ENCODE measurements around the gene UCK1. TPM values are rescaled to one million over a fixed set of nuclear protein-coding genes. Genes with fewer than 3 reads are reported as not detected.

Gene UCK1
- total and polyA plus RNA-seq, 4 experiments from 2014 or later: 25.8 to 39.7 (median 31.4) TPM

DNA sequence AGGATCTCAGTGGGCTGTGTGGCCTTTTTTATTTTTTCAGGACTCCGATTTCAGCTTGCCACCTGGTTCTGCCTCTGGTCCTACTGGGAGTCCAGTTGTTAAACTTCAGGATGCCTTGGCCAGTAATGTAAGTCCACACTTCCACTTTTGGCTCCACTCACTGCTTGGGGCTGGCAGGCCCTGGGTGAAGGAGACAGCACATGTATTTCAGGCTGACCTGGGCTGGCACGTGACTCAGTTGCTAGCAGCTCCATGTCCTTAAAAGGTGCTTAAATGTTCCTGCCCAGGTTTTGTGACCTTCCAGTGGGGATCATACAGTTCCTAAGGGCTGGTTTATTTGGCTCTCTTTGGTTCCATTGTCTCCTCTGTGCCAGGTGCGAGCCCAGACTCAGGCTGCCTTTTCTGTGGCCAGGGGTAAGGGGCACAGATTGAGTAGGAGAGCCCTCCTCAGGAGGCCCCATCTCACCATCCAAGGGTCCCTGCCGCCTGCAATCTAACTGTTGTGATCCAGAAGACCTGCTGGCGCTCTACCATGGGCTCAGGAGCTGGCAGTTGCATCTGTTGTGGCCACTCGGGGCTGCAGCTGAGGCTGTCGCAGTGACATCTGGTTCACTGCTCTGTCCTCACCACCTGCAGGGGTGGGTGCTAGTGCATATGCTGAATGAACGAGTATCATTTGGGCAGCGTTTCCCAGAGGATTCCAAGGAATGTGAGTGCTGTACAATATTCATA lies 47.6 kb downstream of the UCK1 start:
- peaks cover 0 to 1% (median 0%) of the 10 kb centered on the region in 8 donors for H3K9me3 Mint-ChIP-seq
- no peaks in the 10 kb centered on the region for H3K27me3 Mint-ChIP-seq
- peak overlapping the region in 1 of 7 donors; percentile 30 for H3K27ac Mint-ChIP-seq
- peaks cover 62 to 95% of the 10 kb centered on the region in 2 donors for H3K36me3 Mint-ChIP-seq
- H3K36me3 ChIP-seq (ENCODE audit: insufficient read depth, low read length): peaks cover 96% of the 10 kb centered on the region
- CTCF ChIA-PET (ENCODE audit: partially characterized antibody): interaction anchor here (1.2 to 1.3 kb wide), 2 partner anchors 9 to 134 kb away, joined by 3 to 4 read pairs; no protein-coding TSS in a partner anchor
- no peak overlapping the region for H3K4me3 Mint-ChIP-seq
- DNase-seq: no peak
- H3K4me3 ChIP-seq (ENCODE audit: low read length in 2 of 2): no peak overlapping the region
- H3K4me1 Mint-ChIP-seq: peaks cover 0 to 2% (median under 1%) of the 10 kb centered on the region in 4 donors
- no peaks in the 10 kb centered on the region for H3K4me1 ChIP-seq (ENCODE audit: insufficient read depth, low read length)
- H3K9me3 ChIP-seq (ENCODE audit: control insufficient read depth in 1 of 2, low read length in 2 of 2): no peaks in the 10 kb centered on the region
- H3K27ac ChIP-seq (ENCODE audit: low read depth, low read length): no peak overlapping the region
- POLR2A ChIA-PET (ENCODE audit: partially characterized antibody): no interaction called here
- no peaks in the 10 kb centered on the region for H3K27me3 ChIP-seq (ENCODE audit: insufficient read depth, low read length)
- intact Hi-C loops (cut with micrococcal nuclease): no loop called here

- CTCF ChIA-PET (ENCODE audit: partially characterized antibody): interaction anchor here (6.7 kb wide), 1 partner anchor 132 kb away, joined by 75 read pairs; no protein-coding TSS in a partner anchor
- POLR2A ChIA-PET (ENCODE audit: partially characterized antibody): no interaction called here
These were observed 48.6 kb downstream of the UCK1 start for GRCh38 chr9:131482343-131483006.

GRCh38 chr9:131481441-131482342 lies 49.4 kb downstream of the UCK1 start:
- Mint-ChIP-seq H3K9me3 (peaks cover 0 to 1% (median 0%) of the 10 kb centered on the region in 8 donors), H3K27me3 (no peaks in the 10 kb centered on the region), H3K27ac (peak overlapping the region in 3 of 7 donors; percentile 32 to 75 (median 61)), H3K4me3 (no peak overlapping the region), H3K4me1 (peaks cover 0 to 5% (median under 1%) of the 10 kb centered on the region in 4 donors), H3K36me3 (peaks cover 50 to 93% of the 10 kb centered on the region in 2 donors)
- ChIA-PET CTCF (ENCODE audit: partially characterized antibody) (interaction anchor here (0.7 to 6.7 kb wide), 4 partner anchors 9 to 132 kb away, joined by 3 to 75 read pairs (median 3); no protein-coding TSS in a partner anchor), POLR2A (ENCODE audit: partially characterized antibody) (interaction anchor here (1.0 to 1.8 kb wide), 2 partner anchors 19 to 83 kb away, joined by 4 to 6 read pairs; no protein-coding TSS in a partner anchor)
- no peaks in the 10 kb centered on the region for H3K9me3 ChIP-seq (ENCODE audit: control insufficient read depth in 1 of 2, low read length in 2 of 2)
- H3K36me3 ChIP-seq (ENCODE audit: insufficient read depth, low read length): peaks cover 96% of the 10 kb centered on the region
- DNase-seq: no peak
- no peak overlapping the region for H3K27ac ChIP-seq (ENCODE audit: low read depth, low read length)
- no peaks in the 10 kb centered on the region for H3K27me3 ChIP-seq (ENCODE audit: insufficient read depth, low read length)
- intact Hi-C loops (cut with micrococcal nuclease): no loop called here
- no peaks in the 10 kb centered on the region for H3K4me1 ChIP-seq (ENCODE audit: insufficient read depth, low read length)
- H3K4me3 ChIP-seq (ENCODE audit: low read length in 2 of 2): no peak overlapping the region

More at GRCh38 chr9:131482343-131483006, 48.6 kb downstream of the UCK1 start:
- H3K9me3 Mint-ChIP-seq: peaks cover 0 to 1% (median 0%) of the 10 kb centered on the region in 8 donors
- no peaks in the 10 kb centered on the region for H3K27me3 Mint-ChIP-seq
- peaks cover 56 to 94% of the 10 kb centered on the region in 2 donors for H3K36me3 Mint-ChIP-seq
- H3K4me3 ChIP-seq (ENCODE audit: low read length in 2 of 2): no peak overlapping the region
- H3K27ac ChIP-seq (ENCODE audit: low read depth, low read length): no peak overlapping the region
- H3K36me3 ChIP-seq (ENCODE audit: insufficient read depth, low read length): peaks cover 96% of the 10 kb centered on the region
- peak overlapping the region in 3 of 7 donors; percentile 61 to 75 (median 65) for H3K27ac Mint-ChIP-seq
- H3K27me3 ChIP-seq (ENCODE audit: insufficient read depth, low read length): no peaks in the 10 kb centered on the region
- no peaks in the 10 kb centered on the region for H3K4me1 ChIP-seq (ENCODE audit: insufficient read depth, low read length)
- H3K4me1 Mint-ChIP-seq: peaks cover 0 to 5% (median 1%) of the 10 kb centered on the region in 4 donors
- no peaks in the 10 kb centered on the region for H3K9me3 ChIP-seq (ENCODE audit: control insufficient read depth in 1 of 2, low read length in 2 of 2)
- H3K4me3 Mint-ChIP-seq: no peak overlapping the region
- intact Hi-C loops (cut with micrococcal nuclease): no loop called here
- no peak for DNase-seq

DNA sequence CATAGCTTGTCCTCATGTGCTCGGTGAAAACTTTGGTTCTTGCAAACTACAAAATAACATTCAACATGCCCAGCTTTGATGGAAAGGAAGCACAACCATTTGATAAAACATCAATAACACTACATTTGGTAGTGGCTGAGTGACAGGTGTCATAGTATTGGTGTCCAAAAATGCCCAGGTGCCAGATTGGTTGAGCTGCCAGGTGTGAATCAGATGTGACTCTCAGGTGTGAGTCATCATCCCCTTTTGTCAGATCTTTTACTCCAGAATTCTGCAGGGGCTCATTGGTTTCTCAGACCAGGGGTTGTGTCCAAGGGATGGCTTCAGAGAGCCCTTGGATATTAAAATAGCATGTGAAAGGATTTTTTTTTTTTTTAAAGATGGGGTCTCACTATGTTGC lies 50.8 kb downstream of the UCK1 start:
- no peak overlapping the region for H3K4me3 ChIP-seq (ENCODE audit: low read length in 2 of 2)
- H3K4me3 Mint-ChIP-seq: no peak overlapping the region
- H3K27ac ChIP-seq (ENCODE audit: low read depth, low read length): no peak overlapping the region
- no peaks in the 10 kb centered on the region for H3K9me3 ChIP-seq (ENCODE audit: control insufficient read depth in 1 of 2, low read length in 2 of 2)
- H3K27me3 Mint-ChIP-seq: no peaks in the 10 kb centered on the region
- H3K4me1 Mint-ChIP-seq: peaks cover 0 to 5% (median under 1%) of the 10 kb centered on the region in 4 donors
- POLR2A ChIA-PET (ENCODE audit: partially characterized antibody): interaction anchor here (0.8 to 1.8 kb wide), 3 partner anchors 20 to 131 kb away, joined by 3 to 6 read pairs (median 5); no protein-coding TSS in a partner anchor
- intact Hi-C loops (cut with micrococcal nuclease): no loop called here
- H3K9me3 Mint-ChIP-seq: peaks cover 0 to 1% (median 0%) of the 10 kb centered on the region in 8 donors
- CTCF ChIA-PET (ENCODE audit: partially characterized antibody): interaction anchor here (0.8 to 6.7 kb wide), 8 partner anchors 12 to 130 kb away, joined by 3 to 75 read pairs (median 4); no protein-coding TSS in a partner anchor
- H3K36me3 Mint-ChIP-seq: peaks cover 51 to 87% of the 10 kb centered on the region in 2 donors
- H3K36me3 ChIP-seq (ENCODE audit: insufficient read depth, low read length): peaks cover 96% of the 10 kb centered on the region
- H3K27me3 ChIP-seq (ENCODE audit: insufficient read depth, low read length): no peaks in the 10 kb centered on the region
- H3K4me1 ChIP-seq (ENCODE audit: insufficient read depth, low read length): no peaks in the 10 kb centered on the region
- DNase-seq: no peak
- H3K27ac Mint-ChIP-seq: peak overlapping the region in 4 of 7 donors; percentile 23 to 52 (median 36)

DNA sequence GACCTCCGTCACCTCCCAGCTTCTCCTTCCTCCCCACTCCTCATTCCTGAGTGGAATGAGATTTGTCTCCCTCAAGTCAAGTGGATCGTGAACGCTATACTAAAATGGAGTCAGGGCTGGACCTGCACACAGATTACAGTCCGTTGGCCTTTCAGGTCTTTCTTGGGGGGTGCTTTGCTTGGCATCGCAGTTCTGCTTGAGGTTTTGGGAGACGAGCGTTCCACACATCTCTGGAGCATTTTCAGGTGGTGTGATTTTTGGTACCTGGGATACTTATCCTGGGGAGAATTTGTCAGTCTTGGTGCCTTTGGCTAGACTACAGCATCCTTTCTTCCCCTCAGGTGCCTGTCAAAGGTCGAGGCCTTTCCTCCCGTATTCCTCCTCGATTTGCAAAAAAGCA lies 52.2 kb downstream of the UCK1 start:
- intact Hi-C loops (cut with micrococcal nuclease): loop anchor here (1.0 to 5.0 kb wide), 3 partner anchors 72 to 129 kb away; no protein-coding TSS in a partner anchor
- H3K9me3 Mint-ChIP-seq: peaks cover 0 to 1% (median 0%) of the 10 kb centered on the region in 8 donors
- CTCF ChIA-PET (ENCODE audit: partially characterized antibody): interaction anchor here (1.2 to 6.7 kb wide), 8 partner anchors 15 to 129 kb away, joined by 3 to 75 read pairs (median 7); no protein-coding TSS in a partner anchor
- no peaks in the 10 kb centered on the region for H3K9me3 ChIP-seq (ENCODE audit: control insufficient read depth in 1 of 2, low read length in 2 of 2)
- H3K27me3 ChIP-seq (ENCODE audit: insufficient read depth, low read length): no peaks in the 10 kb centered on the region
- no peak overlapping the region for H3K27ac ChIP-seq (ENCODE audit: low read depth, low read length)
- H3K36me3 Mint-ChIP-seq: peaks cover 53 to 88% of the 10 kb centered on the region in 2 donors
- no peak overlapping the region for H3K4me3 Mint-ChIP-seq
- H3K36me3 ChIP-seq (ENCODE audit: insufficient read depth, low read length): peaks cover 95% of the 10 kb centered on the region
- POLR2A ChIA-PET (ENCODE audit: partially characterized antibody): interaction anchor here (1.1 to 1.6 kb wide), 3 partner anchors 21 to 129 kb away, joined by 3 to 5 read pairs (median 3); no protein-coding TSS in a partner anchor
- no peak overlapping the region for H3K4me3 ChIP-seq (ENCODE audit: low read length in 2 of 2)
- H3K27me3 Mint-ChIP-seq: no peaks in the 10 kb centered on the region
- peaks cover 0 to 5% (median under 1%) of the 10 kb centered on the region in 4 donors for H3K4me1 Mint-ChIP-seq
- no peaks in the 10 kb centered on the region for H3K4me1 ChIP-seq (ENCODE audit: insufficient read depth, low read length)
- no peak for DNase-seq
- peak overlapping the region in 1 of 7 donors; percentile 17 for H3K27ac Mint-ChIP-seq

- Histone ChIP-seq H3K27me3 (ENCODE audit: insufficient read depth, low read length) (no peaks in the 10 kb centered on the region), H3K9me3 (ENCODE audit: control insufficient read depth in 1 of 2, low read length in 2 of 2) (no peaks in the 10 kb centered on the region), H3K4me3 (ENCODE audit: low read length in 2 of 2) (no peak overlapping the region), H3K4me1 (ENCODE audit: insufficient read depth, low read length) (no peaks in the 10 kb centered on the region), H3K27ac (ENCODE audit: low read depth, low read length) (no peak overlapping the region), H3K36me3 (ENCODE audit: insufficient read depth, low read length) (peaks cover 95% of the 10 kb centered on the region)
- intact Hi-C loops (cut with micrococcal nuclease): loop anchor here (1.0 to 5.0 kb wide), 3 partner anchors 71 to 128 kb away; no protein-coding TSS in a partner anchor
- Mint-ChIP-seq H3K9me3 (peaks cover 0 to 1% (median 0%) of the 10 kb centered on the region in 8 donors), H3K4me1 (peaks cover 0 to 5% (median under 1%) of the 10 kb centered on the region in 4 donors), H3K27me3 (no peaks in the 10 kb centered on the region), H3K4me3 (peak overlapping the region in 1 of 8 donors; percentile 23), H3K36me3 (peaks cover 58 to 87% of the 10 kb centered on the region in 2 donors), H3K27ac (peak overlapping the region in 4 of 7 donors; percentile 17 to 80 (median 66))
- DNase-seq: peak in 4 of 5 donors; percentile 39 to 55 (median 48)
- POLR2A ChIA-PET (ENCODE audit: partially characterized antibody): interaction anchor here (1.1 to 1.6 kb wide), 3 partner anchors 21 to 129 kb away, joined by 3 to 5 read pairs (median 3); no protein-coding TSS in a partner anchor
- CTCF ChIA-PET (ENCODE audit: partially characterized antibody): interaction anchor here (0.8 to 6.7 kb wide), 13 partner anchors 9 to 131 kb away, joined by 3 to 75 read pairs (median 4); no protein-coding TSS in a partner anchor
These were observed 52.6 kb downstream of the UCK1 start for GRCh38 chr9:131478421-131478868.

All from CD4-positive, alpha-beta memory T cell (primary cell).